HG02840 (cell line): ENCODE data around the gene POLR3K.

Source experiments
- ATAC-seq: cut with Tn5 transposase; IDR thresholded peaks from one replicate; pipeline ENCODE4 v1.9.1; 2021; ENCODE audit warnings: mild to moderate bottlenecking, moderate library complexity, moderate number of reproducible peaks; ENCODE audit not compliant: unreplicated experiment, low FRiP score

The POLR3K gene

GRCh38 chr16:79151-80054 lies 26.0 kb upstream of the POLR3K start:
- ATAC-seq: no peak

GRCh38 chr16:78444-79150 lies 25.2 kb upstream of the POLR3K start:
- ATAC-seq: no peak

GRCh38 chr16:77807-78443 lies 24.5 kb upstream of the POLR3K start, which contains the start of gene MPG:
MPG (plus strand) TSS chr16:78225; CDS start chr16:78310, 85 bp downstream.
- peak; percentile 69 for ATAC-seq

- peak; percentile 23 for ATAC-seq
These were observed 23.9 kb upstream of the POLR3K start for GRCh38 chr16:77273-77806.

- no peak for ATAC-seq
These were observed 23.3 kb upstream of the POLR3K start for GRCh38 chr16:76535-77272.

GRCh38 chr16:75580-76501 lies 22.4 kb upstream of the POLR3K start:
- ATAC-seq: no peak

- no peak for ATAC-seq
These were observed 21.4 kb upstream of the POLR3K start for GRCh38 chr16:74747-75334.

GRCh38 chr16:74051-74746 lies 20.8 kb upstream of the POLR3K start:
- ATAC-seq: no peak

GRCh38 chr16:72561-73548 lies 19.4 kb upstream of the POLR3K start, which contains the start of gene RHBDF1:
RHBDF1 (minus strand) TSS chr16:72631; CDS start chr16:65015, 7,616 bp downstream.
- no peak for ATAC-seq

- ATAC-seq: no peak
These were observed 18.4 kb upstream of the POLR3K start for GRCh38 chr16:71540-72401.

GRCh38 chr16:71210-71539 lies 17.8 kb upstream of the POLR3K start:
- no peak for ATAC-seq

GRCh38 chr16:69181-69580 lies 15.8 kb upstream of the POLR3K start:
- ATAC-seq: no peak

GRCh38 chr16:67884-68789 lies 14.7 kb upstream of the POLR3K start:
- ATAC-seq: no peak

- no peak for ATAC-seq
These were observed 13.9 kb upstream of the POLR3K start for GRCh38 chr16:67183-67791.
